K562 (cell line): ENCODE data around the gene KMT2A. TPM values are rescaled to one million over a fixed set of nuclear protein-coding genes. Genes with fewer than 3 reads are reported as not detected.
A peak's percentile ranks its signal among the peaks of the same experiment; 100 is the strongest.

ENCODE experiments used
- BDP1 ChIP-seq: IDR thresholded peaks from 3 replicates; pipeline ENCODE4 v1.6.1; 2011; ENCODE audit not compliant: insufficient read length, insufficient read depth
- BRD4 ChIP-seq: fragments of 200-600 bp; sonication (generic); IDR thresholded peaks from 2 replicates; pipeline ENCODE4 v1.6.1; 2017; ENCODE audit warnings: inconsistent platforms
- IFI16 ChIP-seq: fragments of 250-450 bp; sonication (Bioruptor Pico); IDR thresholded peaks from 2 replicates; pipeline ENCODE4 v2.1.2; 2022; ENCODE audit warnings: mild to moderate bottlenecking, inconsistent platforms
- LCOR ChIP-seq: sonication (generic); formaldehyde crosslinking; IDR thresholded peaks from 2 replicates; pipeline ENCODE4 v1.8.0; 2022; ENCODE audit warnings: mild to moderate bottlenecking, missing genetic modification reagents
- NUFIP1 ChIP-seq: fragments of 450-650 bp; IDR thresholded peaks from 2 replicates; pipeline ENCODE4 v1.6.1; 2018; ENCODE audit not compliant: partially characterized antibody
- POLR2H ChIP-seq: IDR thresholded peaks from 2 replicates; pipeline ENCODE4 v1.6.1; 2016; ENCODE audit warnings: missing genetic modification characterization, low read depth, mild to moderate bottlenecking, control low read depth, missing compliant biosample characterization, moderate library complexity
- RB1 ChIP-seq: fragments of 450-650 bp; IDR thresholded peaks from 2 replicates; pipeline ENCODE4 v1.6.1; 2017; ENCODE audit warnings: low read depth, mild to moderate bottlenecking
- SMARCA4 ChIP-seq: fragments of 450-650 bp; IDR thresholded peaks from 2 replicates; pipeline ENCODE4 v1.6.1; 2016
- SMARCE1 ChIP-seq: fragments of 450-650 bp; IDR thresholded peaks from 2 replicates; pipeline ENCODE4 v1.7.1; 2016; ENCODE audit warnings: mild to moderate bottlenecking
- SRSF3 ChIP-seq: fragments of 200-400 bp; formaldehyde crosslinking; IDR thresholded peaks from 2 replicates; pipeline ENCODE4 v1.6.1; 2016; ENCODE audit warnings: mild to moderate bottlenecking, low read length, moderate library complexity; ENCODE audit not compliant: insufficient read depth
- TRIM28 ChIP-seq: fragments of 450-650 bp; IDR thresholded peaks from 2 replicates; pipeline ENCODE4 v1.6.1; 2017
- ZBTB12 ChIP-seq: fragments of 250-450 bp; sonication (Bioruptor Pico); IDR thresholded peaks from 2 replicates; pipeline ENCODE4 v1.4.0; 2020
- ZBTB40 ChIP-seq, 2 experiments: fragments of 450-650 bp in 1 of 2; sonication (generic) in 1 of 2; formaldehyde crosslinking in 1 of 2; IDR thresholded peaks; 2 replicates each; pipeline versions ENCODE4 v1.7.1 to v1.9.0; 2016 to 2022; ENCODE audit warnings: inconsistent platforms in 1 of 2, mild to moderate bottlenecking in 1 of 2, missing genetic modification reagents in 1 of 2
- ZNF140 ChIP-seq: fragments of 250-450 bp; sonication (Bioruptor Pico); IDR thresholded peaks from 2 replicates; pipeline ENCODE4 v1.8.0; 2021; ENCODE audit warnings: moderate library complexity, mild to moderate bottlenecking, inconsistent platforms
- ZNF263 ChIP-seq: sonication (generic); formaldehyde crosslinking; IDR thresholded peaks from 2 replicates; pipeline ENCODE4 v1.8.0; 2022; ENCODE audit warnings: mild to moderate bottlenecking, missing genetic modification reagents, borderline replicate concordance
- ZNF324 ChIP-seq: fragments of 250-450 bp; sonication (Bioruptor Pico); IDR thresholded peaks from 2 replicates; pipeline ENCODE4 v1.4.0; 2020; ENCODE audit warnings: mild to moderate bottlenecking
- ZNF668 ChIP-seq: fragments of 250-450 bp; sonication (Bioruptor Pico); IDR thresholded peaks from 2 replicates; pipeline ENCODE4 v1.8.0; 2022; ENCODE audit warnings: mild to moderate bottlenecking, inconsistent platforms
- ZNF717 ChIP-seq: fragments of 250-450 bp; sonication (Bioruptor Pico); IDR thresholded peaks from 2 replicates; pipeline ENCODE4 v1.5.0; 2021
- ZNF79 ChIP-seq: fragments of 250-450 bp; sonication (Bioruptor Pico); IDR thresholded peaks from 2 replicates; pipeline ENCODE4 v1.4.0; 2020; ENCODE audit warnings: low read depth, mild to moderate bottlenecking, moderate library complexity
- polyA plus RNA-seq, 8 experiments: library from polyadenylated mRNA; depleted of rRNA in 4 of 8; stranded (reverse) in 5 of 8; unstranded in 3 of 8; fragments of >200 nt; fragmentation: Nextera tagmentation in 2 of 8; fragmentation: Illumina TruSeq in 1 of 8; extraction: Ambion mirVana in 2 of 8; extraction: Trizol in 1 of 8; gene quantifications; 2 replicates each; pipeline versions ENCODE4 v1.2.1 to v1.2.3, GENCODE V29; 2011 to 2014; ENCODE audit warnings: inconsistent platforms in 1 of 8, missing spikeins in 1 of 8
- total RNA-seq, 7 experiments: library from RNA; depleted of rRNA in 6 of 7; stranded (reverse); fragments of >200 nt in 6 of 7; fragmentation: Illumina TruSeq in 2 of 7; extraction: Trizol in 2 of 7; gene quantifications; 2 replicates each; pipeline versions ENCODE4 v1.2.1 to v1.2.3, GENCODE V29; 2011 to 2021; ENCODE audit warnings: low replicate concordance in 1 of 7

The KMT2A gene
- total and polyA plus RNA-seq, 9 of the 15 experiments (the other 6 are each of a cell fraction or from before 2014, with no cell fraction given) = 9.6 to 59.9 (median 32.6) TPM

GRCh38 chr11:118530683-118531596, 94.6 kb downstream of the KMT2A start, which contains the start of gene TMEM25 (continued):
- TF ChIP-seq LCOR (CRISPR knock-in tag) (0 out of 2 replicates have a peak, but pooled peaks have one; percentile 37), RB1 (peak; percentile 69; the same call in 1 of the 2 replicates), SRSF3 (no peak), ZNF263 (CRISPR knock-in tag) (peak; percentile 51; the same call in 1 of the 2 replicates), ZNF668 (no peak), ZNF324 (CRISPR knock-in tag) (no peak), ZNF79 (CRISPR knock-in tag) (no peak), ZBTB12 (CRISPR knock-in tag) (no peak), IFI16 (CRISPR knock-in tag) (no peak), ZNF140 (no peak), SMARCA4 (0 out of 2 replicates have a peak, but pooled peaks have one; percentile 32), ZBTB40 (IDR thresholded peaks at IDR 0.05) (no peak), ZBTB40 (CRISPR knock-in tag; IDR thresholded peaks at IDR 0.05) (no peak), TRIM28 (no peak; the same call in 1 of the 2 replicates), BDP1 (no peak), ZNF717 (CRISPR knock-in tag) (no peak), NUFIP1 (no peak), SMARCE1 (0 out of 2 replicates have a peak, but pooled peaks have one; percentile 24), BRD4 (no peak), POLR2H (tag) (no peak)
